ENCODE data around the gene GRAMD4.

GRCh38 chr22:46654426-46654825 lies 34.2 kb downstream of the GRAMD4 start:
- TF ChIP-seq CTCF (IDR thresholded peaks at IDR 0.05; ENCODE audit: low read depth, low read length, poor library complexity, severe bottlenecking) (no peak), EZH2phosphoT487 (IDR thresholded peaks at IDR 0.05; ENCODE audit: borderline replicate concordance, low read length) (no peak)
